WTC11 (cell line): ENCODE data around the gene SYNPO2.

ENCODE experiments used
- CTCF ChIP-seq: fragments of 200-600 bp; IDR thresholded peaks from 2 replicates; pipeline ENCODE4 v1.8.0; 2022; ENCODE audit warnings: antibody characterized with exemption
- MAX ChIP-seq: sonication (generic); formaldehyde crosslinking; IDR thresholded peaks from 2 replicates; pipeline ENCODE4 v1.8.0; 2022; ENCODE audit warnings: mild to moderate bottlenecking, missing genetic modification reagents
- NFYB ChIP-seq: sonication (generic); formaldehyde crosslinking; conservative IDR thresholded peaks from 2 replicates; pipeline ENCODE4 v1.8.0; 2022; ENCODE audit warnings: low read depth, missing genetic modification reagents
- NR2C2 ChIP-seq: sonication (generic); formaldehyde crosslinking; IDR thresholded peaks from 2 replicates; pipeline ENCODE4 v1.8.0; 2022; ENCODE audit warnings: mild to moderate bottlenecking, missing genetic modification reagents
- ZNF138 ChIP-seq: sonication (generic); formaldehyde crosslinking; conservative IDR thresholded peaks from 2 replicates; pipeline ENCODE4 v1.8.1; 2022; ENCODE audit warnings: mild to moderate bottlenecking, moderate library complexity, missing genetic modification reagents
- TF ChIP-seq, protein P1 (sequence below): sonication (generic); formaldehyde crosslinking; IDR thresholded peaks from 2 replicates; pipeline ENCODE4 v1.8.1; 2022; ENCODE audit warnings: low read depth, missing genetic modification reagents, borderline replicate concordance
- TF ChIP-seq, protein P2 (sequence below): sonication (generic); formaldehyde crosslinking; IDR thresholded peaks from 2 replicates; pipeline ENCODE4 v1.8.1; 2023; ENCODE audit warnings: mild to moderate bottlenecking, missing genetic modification reagents

DNA sequence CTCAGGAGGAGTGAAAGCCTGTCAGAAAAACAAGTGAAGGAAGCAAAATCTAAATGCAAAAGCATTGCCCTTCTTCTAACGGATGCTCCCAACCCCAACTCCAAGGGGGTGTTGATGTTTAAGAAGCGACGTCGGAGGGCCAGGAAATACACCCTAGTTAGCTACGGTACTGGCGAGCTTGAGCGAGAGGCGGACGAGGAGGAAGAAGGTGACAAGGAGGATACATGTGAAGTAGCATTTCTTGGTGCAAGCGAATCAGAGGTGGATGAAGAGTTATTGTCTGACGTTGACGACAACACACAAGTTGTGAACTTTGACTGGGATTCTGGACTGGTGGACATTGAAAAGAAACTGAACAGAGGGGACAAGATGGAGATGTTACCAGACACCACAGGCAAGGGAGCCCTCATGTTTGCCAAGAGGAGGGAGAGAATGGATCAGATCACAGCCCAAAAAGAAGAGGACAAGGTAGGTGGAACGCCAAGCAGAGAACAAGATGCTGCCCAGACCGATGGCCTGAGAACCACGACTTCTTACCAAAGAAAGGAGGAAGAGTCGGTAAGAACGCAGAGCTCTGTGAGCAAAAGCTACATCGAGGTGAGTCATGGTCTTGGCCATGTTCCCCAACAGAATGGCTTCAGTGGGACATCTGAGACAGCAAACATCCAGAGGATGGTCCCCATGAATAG is 141.3 kb downstream of the SYNPO2 start:
- TF ChIP-seq, protein P1, sequence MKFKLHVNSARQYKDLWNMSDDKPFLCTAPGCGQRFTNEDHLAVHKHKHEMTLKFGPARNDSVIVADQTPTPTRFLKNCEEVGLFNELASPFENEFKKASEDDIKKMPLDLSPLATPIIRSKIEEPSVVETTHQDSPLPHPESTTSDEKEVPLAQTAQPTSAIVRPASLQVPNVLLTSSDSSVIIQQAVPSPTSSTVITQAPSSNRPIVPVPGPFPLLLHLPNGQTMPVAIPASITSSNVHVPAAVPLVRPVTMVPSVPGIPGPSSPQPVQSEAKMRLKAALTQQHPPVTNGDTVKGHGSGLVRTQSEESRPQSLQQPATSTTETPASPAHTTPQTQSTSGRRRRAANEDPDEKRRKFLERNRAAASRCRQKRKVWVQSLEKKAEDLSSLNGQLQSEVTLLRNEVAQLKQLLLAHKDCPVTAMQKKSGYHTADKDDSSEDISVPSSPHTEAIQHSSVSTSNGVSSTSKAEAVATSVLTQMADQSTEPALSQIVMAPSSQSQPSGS (CRISPR knock-in tag), result no peak
- TF ChIP-seq CTCF (no peak), MAX (CRISPR knock-in tag) (no peak), NR2C2 (CRISPR knock-in tag) (no peak), NFYB (CRISPR knock-in tag) (no peak), ZNF138 (no peak)
- TF ChIP-seq, protein P2, sequence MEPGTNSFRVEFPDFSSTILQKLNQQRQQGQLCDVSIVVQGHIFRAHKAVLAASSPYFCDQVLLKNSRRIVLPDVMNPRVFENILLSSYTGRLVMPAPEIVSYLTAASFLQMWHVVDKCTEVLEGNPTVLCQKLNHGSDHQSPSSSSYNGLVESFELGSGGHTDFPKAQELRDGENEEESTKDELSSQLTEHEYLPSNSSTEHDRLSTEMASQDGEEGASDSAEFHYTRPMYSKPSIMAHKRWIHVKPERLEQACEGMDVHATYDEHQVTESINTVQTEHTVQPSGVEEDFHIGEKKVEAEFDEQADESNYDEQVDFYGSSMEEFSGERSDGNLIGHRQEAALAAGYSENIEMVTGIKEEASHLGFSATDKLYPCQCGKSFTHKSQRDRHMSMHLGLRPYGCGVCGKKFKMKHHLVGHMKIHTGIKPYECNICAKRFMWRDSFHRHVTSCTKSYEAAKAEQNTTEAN (CRISPR knock-in tag), result no peak
